SJSA1 (cell line): ENCODE results near the gene MDFI. TPM values are rescaled to one million over a fixed set of nuclear protein-coding genes. Genes with fewer than 3 reads are reported as not detected.
"Not testable (repeated sequence)": the region's sequence is repeated elsewhere in the genome, so short reads cannot be mapped to it uniquely, and the experiment has no call there.

Experiments used
- DNase-seq, 2 experiments: peaks; one replicate each; pipeline ENCODE4 v3.0.0-alpha.2; 2015 to 2020; ENCODE audit warnings: low spot score in 2 of 2, low read depth in 1 of 2
- H3K27ac ChIP-seq: fragments of 250-450 bp; sonication (Bioruptor Pico); 2 replicates; pipeline ENCODE4 v1.5.1; 2020; ENCODE audit warnings: mild to moderate bottlenecking, moderate library complexity
- H3K27me3 ChIP-seq: fragments of 250-450 bp; sonication (Bioruptor Pico); replicated peaks from 2 replicates; pipeline ENCODE4 v1.5.1; 2020; ENCODE audit warnings: mild to moderate bottlenecking, moderate library complexity
- H3K36me3 ChIP-seq: fragments of 250-450 bp; sonication (Bioruptor Pico); 2 replicates; pipeline ENCODE4 v1.5.1; 2020; ENCODE audit warnings: mild to moderate bottlenecking
- H3K4me1 ChIP-seq: fragments of 250-450 bp; sonication (Bioruptor Pico); replicated peaks from 2 replicates; pipeline ENCODE4 v1.6.1; 2021; ENCODE audit warnings: mild to moderate bottlenecking
- H3K4me3 ChIP-seq: fragments of 250-450 bp; sonication (Bioruptor Pico); 2 replicates; pipeline ENCODE4 v1.5.1; 2020; ENCODE audit warnings: mild to moderate bottlenecking
- H3K9me3 ChIP-seq: fragments of 250-450 bp; sonication (Bioruptor Pico); replicated peaks from 2 replicates; pipeline ENCODE4 v1.5.1; 2020; ENCODE audit warnings: mild to moderate bottlenecking
- total RNA-seq: library from RNA; depleted of rRNA; stranded (reverse); fragments of >200 nt; shearing (Covaris generic); gene quantifications from 2 replicates; pipeline ENCODE4 v1.2.3, GENCODE V29; 2014

Gene MDFI
- total RNA-seq, 1 experiment from 2014 or later: not detected

GRCh38 chr6:41614715-41615114, 23.6 kb upstream of the MDFI start:
- no peaks in the 10 kb centered on the region for H3K4me1 ChIP-seq
- H3K27ac ChIP-seq: no peak overlapping the region
- H3K27me3 ChIP-seq: no peaks in the 10 kb centered on the region
- H3K36me3 ChIP-seq: no peaks in the 10 kb centered on the region
- DNase-seq: no peak
- no peaks in the 10 kb centered on the region for H3K9me3 ChIP-seq
- H3K4me3 ChIP-seq: no peak overlapping the region

GRCh38 chr6:41615311-41615710, 23.0 kb upstream of the MDFI start:
- H3K27ac ChIP-seq: no peak overlapping the region
- no peaks in the 10 kb centered on the region for H3K27me3 ChIP-seq
- no peaks in the 10 kb centered on the region for H3K4me1 ChIP-seq
- H3K4me3 ChIP-seq: no peak overlapping the region
- no peaks in the 10 kb centered on the region for H3K36me3 ChIP-seq
- no peak for DNase-seq
- H3K9me3 ChIP-seq: no peaks in the 10 kb centered on the region

- H3K4me3 ChIP-seq: no peak overlapping the region
- no peaks in the 10 kb centered on the region; the same call in 1 of the 2 replicates for H3K27me3 ChIP-seq
- no peaks in the 10 kb centered on the region for H3K9me3 ChIP-seq
- H3K36me3 ChIP-seq: no peaks in the 10 kb centered on the region
- DNase-seq: no peak
- H3K27ac ChIP-seq: no peak overlapping the region
- peaks cover 12% of the 10 kb centered on the region for H3K4me1 ChIP-seq
These were observed 19.7 kb upstream of the MDFI start for GRCh38 chr6:41618598-41618997.

- H3K27me3 ChIP-seq, H3K9me3 ChIP-seq, DNase-seq, H3K27ac ChIP-seq, H3K4me3 ChIP-seq, H3K36me3 ChIP-seq: not testable (repeated sequence)
- H3K4me1 ChIP-seq: peaks cover 12% of the 10 kb centered on the region
These were observed 19.1 kb upstream of the MDFI start for GRCh38 chr6:41619193-41619592.

- H3K27me3 ChIP-seq: no peaks in the 10 kb centered on the region; the same call in 1 of the 2 replicates
- peaks cover 12% of the 10 kb centered on the region for H3K4me1 ChIP-seq
- H3K36me3 ChIP-seq: no peaks in the 10 kb centered on the region
These were observed 16.9 kb upstream of the MDFI start for GRCh38 chr6:41621367-41621766.

GRCh38 chr6:41621802-41622201, 16.5 kb upstream of the MDFI start:
- no peak for DNase-seq
- Histone ChIP-seq H3K4me1 (peaks cover 12% of the 10 kb centered on the region), H3K27ac (no peak overlapping the region), H3K9me3 (no peaks in the 10 kb centered on the region), H3K4me3 (no peak overlapping the region), H3K36me3 (no peaks in the 10 kb centered on the region), H3K27me3 (no peaks in the 10 kb centered on the region; the same call in 1 of the 2 replicates)

More at GRCh38 chr6:41621367-41621766, 16.9 kb upstream of the MDFI start:
- Histone ChIP-seq H3K9me3 (no peaks in the 10 kb centered on the region), H3K4me3 (no peak overlapping the region), H3K27ac (no peak overlapping the region)
- no peak for DNase-seq

GRCh38 chr6:41622206-41622988, 15.9 kb upstream of the MDFI start:
- Histone ChIP-seq H3K4me3 (no peak overlapping the region), H3K27ac (no peak overlapping the region), H3K36me3 (no peaks in the 10 kb centered on the region), H3K9me3 (no peaks in the 10 kb centered on the region), H3K27me3 (no peaks in the 10 kb centered on the region; the same call in 1 of the 2 replicates), H3K4me1 (peaks cover 12% of the 10 kb centered on the region)
- DNase-seq: no peak

GRCh38 chr6:41623330-41623729, 14.9 kb upstream of the MDFI start:
- Histone ChIP-seq H3K36me3 (no peaks in the 10 kb centered on the region), H3K4me3 (no peak overlapping the region), H3K27me3 (no peaks in the 10 kb centered on the region; the same call in 1 of the 2 replicates), H3K27ac (no peak overlapping the region), H3K4me1 (peaks cover 12% of the 10 kb centered on the region), H3K9me3 (no peaks in the 10 kb centered on the region)
- DNase-seq: no peak

GRCh38 chr6:41624621-41625380, 13.5 kb upstream of the MDFI start:
- H3K4me1 ChIP-seq: peaks cover 12% of the 10 kb centered on the region
- H3K27ac ChIP-seq: no peak overlapping the region
- no peak for DNase-seq
- no peaks in the 10 kb centered on the region; the same call in 1 of the 2 replicates for H3K27me3 ChIP-seq
- H3K4me3 ChIP-seq: no peak overlapping the region
- no peaks in the 10 kb centered on the region for H3K36me3 ChIP-seq
- no peaks in the 10 kb centered on the region for H3K9me3 ChIP-seq

- Histone ChIP-seq H3K27ac (no peak overlapping the region), H3K4me1 (peaks cover 12% of the 10 kb centered on the region), H3K4me3 (no peak overlapping the region), H3K9me3 (no peaks in the 10 kb centered on the region), H3K27me3 (no peaks in the 10 kb centered on the region; the same call in 1 of the 2 replicates), H3K36me3 (no peaks in the 10 kb centered on the region)
- DNase-seq: no peak
These were observed 12.8 kb upstream of the MDFI start for GRCh38 chr6:41625442-41625841.

GRCh38 chr6:41626022-41626421, 12.2 kb upstream of the MDFI start:
- no peak for DNase-seq
- Histone ChIP-seq H3K36me3 (no peaks in the 10 kb centered on the region), H3K27me3 (no peaks in the 10 kb centered on the region; the same call in 1 of the 2 replicates), H3K4me1 (peaks cover 12% of the 10 kb centered on the region), H3K9me3 (no peaks in the 10 kb centered on the region), H3K27ac (no peak overlapping the region), H3K4me3 (no peak overlapping the region)

- Histone ChIP-seq H3K9me3 (no peaks in the 10 kb centered on the region), H3K27ac (no peak overlapping the region), H3K4me1 (peaks cover 8% of the 10 kb centered on the region), H3K4me3 (no peak overlapping the region), H3K36me3 (no peaks in the 10 kb centered on the region), H3K27me3 (no peaks in the 10 kb centered on the region; the same call in 1 of the 2 replicates)
- no peak for DNase-seq
These were observed 11.4 kb upstream of the MDFI start for GRCh38 chr6:41626917-41627316.

- H3K9me3 ChIP-seq: no peaks in the 10 kb centered on the region
- H3K27me3 ChIP-seq: no peaks in the 10 kb centered on the region
- no peak overlapping the region for H3K4me3 ChIP-seq
- H3K36me3 ChIP-seq: no peaks in the 10 kb centered on the region
- no peak overlapping the region for H3K27ac ChIP-seq
- no peaks in the 10 kb centered on the region; the same call in 1 of the 2 replicates for H3K4me1 ChIP-seq
- DNase-seq: no peak
These were observed 9.1 kb upstream of the MDFI start for GRCh38 chr6:41629128-41629527.

GRCh38 chr6:41630069-41630468, 8.2 kb upstream of the MDFI start:
- no peaks in the 10 kb centered on the region for H3K9me3 ChIP-seq
- no peaks in the 10 kb centered on the region for H3K27me3 ChIP-seq
- no peak for DNase-seq
- H3K27ac ChIP-seq: no peak overlapping the region
- H3K36me3 ChIP-seq: no peaks in the 10 kb centered on the region
- no peak overlapping the region for H3K4me3 ChIP-seq
- H3K4me1 ChIP-seq: peaks cover 9% of the 10 kb centered on the region
